Panc1 (cell line): ENCODE measurements around the gene IFI6. TPM values are rescaled to one million over a fixed set of nuclear protein-coding genes. Genes with fewer than 3 reads are reported as not detected.

ENCODE experiments used
- ATAC-seq: fragments of 200-7000 bp; cut with Tn5 transposase; 2 replicates; pipeline ENCODE4 v1.9.1; 2020; ENCODE audit warnings: mild to moderate bottlenecking, moderate library complexity
- BruUV-seq: library from RNA; stranded (reverse); fragments of 400-500 nt; replicated peaks from 2 replicates; lab custom pipeline; 2021; lab: Mats Ljungman, UMichigan
- CTCF ChIA-PET: fragments of 300-600 bp; sonication (Branson Sonifier 250); formaldehyde crosslinking; loops from one replicate; lab custom pipeline; 2022; ENCODE audit warnings: antibody characterized with exemption; lab: Charles Lee
- POLR2A ChIA-PET: fragments of 300-600 bp; sonication (Branson Sonifier 250); formaldehyde crosslinking; loops from one replicate; lab custom pipeline; 2022; ENCODE audit warnings: antibody characterized with exemption; lab: Charles Lee
- DNase-seq: peaks from one replicate; pipeline ENCODE4 v3.0.0-alpha.2; 2010; ENCODE audit warnings: low read depth, low spot score
- H3K27ac ChIP-seq: 2 replicates; pipeline ENCODE4 v1.5.1; 2011; ENCODE audit warnings: mild to moderate bottlenecking, low read length, inconsistent platforms
- H3K27me3 ChIP-seq: fragments of 200-500 bp; sonication (Bioruptor generic); 2 replicates; pipeline ENCODE4 v1.6.0; 2014; ENCODE audit warnings: low read length, inconsistent platforms; ENCODE audit not compliant: control insufficient read depth, insufficient read depth
- H3K36me3 ChIP-seq: fragments of 200-500 bp; sonication (Bioruptor generic); 2 replicates; pipeline ENCODE4 v1.5.1; 2014; ENCODE audit warnings: inconsistent platforms, mild to moderate bottlenecking, low read length, moderate library complexity; ENCODE audit not compliant: control insufficient read depth, insufficient read depth
- H3K4me1 ChIP-seq: 2 replicates; pipeline ENCODE4 v1.5.1; 2011; ENCODE audit warnings: inconsistent platforms, mild to moderate bottlenecking, low read length, moderate library complexity; ENCODE audit not compliant: control insufficient read depth, insufficient read depth
- H3K4me3 ChIP-seq, 2 experiments: 2 replicates each; pipeline ENCODE4 v1.5.1; 2011 to 2012; ENCODE audit warnings: low read depth in 2 of 2, low read length in 2 of 2, mild to moderate bottlenecking in 2 of 2, inconsistent platforms in 1 of 2, moderate library complexity in 1 of 2
- H3K9me3 ChIP-seq: fragments of 200-500 bp; sonication (Bioruptor generic); 2 replicates; pipeline ENCODE4 v1.5.1; 2014; ENCODE audit warnings: low read depth, mild to moderate bottlenecking, inconsistent platforms, low read length, moderate library complexity; ENCODE audit not compliant: control insufficient read depth, insufficient read depth
- CTCF ChIP-seq: fragments of 450-650 bp; IDR thresholded peaks from 2 replicates; pipeline ENCODE4 v1.5.1; 2017; ENCODE audit warnings: mild to moderate bottlenecking
- POLR2AphosphoS5 ChIP-seq: IDR thresholded peaks from 2 replicates; pipeline ENCODE4 v1.6.1; 2012; ENCODE audit warnings: mild to moderate bottlenecking, low read depth, low read length, moderate library complexity
- REST ChIP-seq, 2 experiments: IDR thresholded peaks; 2 replicates each; pipeline ENCODE4 v1.6.1; 2011 to 2012; ENCODE audit warnings: low read depth in 2 of 2, control low read depth in 1 of 2, low read length in 1 of 2, mild to moderate bottlenecking in 1 of 2, moderate library complexity in 1 of 2; ENCODE audit not compliant: insufficient read depth in 1 of 2
- SIN3A ChIP-seq: IDR thresholded peaks from 2 replicates; pipeline ENCODE4 v1.6.1; 2012; ENCODE audit warnings: low read depth, mild to moderate bottlenecking, low read length, moderate library complexity, borderline replicate concordance; ENCODE audit not compliant: insufficient read depth
- TCF7L2 ChIP-seq: IDR thresholded peaks from 2 replicates; pipeline ENCODE4 v1.6.1; 2011; ENCODE audit warnings: mild to moderate bottlenecking, low read depth, low read length, inconsistent platforms
- in situ Hi-C: cut with HindIII; loops from 2 replicates; pipeline ENCODE4 v1.10.0; 2016; ENCODE audit warnings: low sequenced_read_pairs, low pct_unique_long_range_greater_than_20kb
- intact Hi-C: fragments of 100-400 bp; cut with micrococcal nuclease; formaldehyde crosslinking; loops from one replicate; pipeline ENCODE4 v1.10.0; 2022; ENCODE audit not compliant: unreplicated experiment
- total RNA-seq: library from RNA; stranded (reverse); gene quantifications from one replicate; pipeline ENCODE4 v1.2.1, GENCODE V29; 2021; ENCODE audit not compliant: unreplicated experiment

Gene IFI6
- total RNA-seq, 1 experiment from 2014 or later = 39.1 TPM

- ChIA-PET POLR2A (no interaction called here), CTCF (no interaction called here)
- Histone ChIP-seq H3K9me3 (no peaks in the 10 kb centered on the region), H3K4me3 (no peak overlapping the region), H3K27me3 (no peaks in the 10 kb centered on the region), H3K4me1 (no peaks in the 10 kb centered on the region), H3K36me3 (no peaks in the 10 kb centered on the region), H3K27ac (no peak overlapping the region)
- intact Hi-C loops = no loop called here
- BruUV-seq = no TSS peak
- no peak for DNase-seq
- TF ChIP-seq POLR2AphosphoS5 (no peak), TCF7L2 (no peak), SIN3A (no peak), CTCF (no peak), REST (IDR thresholded peaks at IDR 0.05; ENCODE audit: insufficient read depth in 1 of 2, low read depth in 2 of 2, low read length in 1 of 2) (no peak)
- ATAC-seq = no peak
- in situ Hi-C loops = no loop called here
These were observed 38.6 kb upstream of the IFI6 start for GRCh38 chr1:27710574-27710973.

GRCh38 chr1:27705545-27705944 is 33.6 kb upstream of the IFI6 start:
- no peak overlapping the region for H3K4me3 ChIP-seq
- no peaks in the 10 kb centered on the region for H3K27me3 ChIP-seq
- H3K27ac ChIP-seq = no peak overlapping the region
- no peaks in the 10 kb centered on the region for H3K36me3 ChIP-seq
- DNase-seq (no peak), ATAC-seq (no peak)
- ChIA-PET POLR2A (interaction anchor here (0.6 to 0.9 kb wide), 2 partner anchors 14 to 518 kb away, joined by 3 to 6 read pairs; no protein-coding TSS in a partner anchor), CTCF (interaction anchor here (0.7 kb wide), 1 partner anchor 39 kb away, joined by 3 read pairs; no protein-coding TSS in a partner anchor)
- TF ChIP-seq SIN3A (no peak), REST (IDR thresholded peaks at IDR 0.05; ENCODE audit: insufficient read depth in 1 of 2, low read depth in 2 of 2, low read length in 1 of 2) (no peak), TCF7L2 (no peak), POLR2AphosphoS5 (no peak), CTCF (no peak)
- no peaks in the 10 kb centered on the region for H3K4me1 ChIP-seq
- no peaks in the 10 kb centered on the region; the same call in 1 of the 2 replicates for H3K9me3 ChIP-seq
- BruUV-seq = no TSS peak
- intact Hi-C loops (no loop called here), in situ Hi-C loops (no loop called here)
